ENCODE results near the gene POU3F1.

POU3F1 gene

GRCh38 chr1:38046333-38046883 lies at the start of gene POU3F1:
POU3F1 (minus strand) TSS chr1:38046793; CDS start chr1:38046743, 50 bp downstream.
- no peak for DNase-seq (ENCODE audit: low read depth)
- TF ChIP-seq, protein P1, sequence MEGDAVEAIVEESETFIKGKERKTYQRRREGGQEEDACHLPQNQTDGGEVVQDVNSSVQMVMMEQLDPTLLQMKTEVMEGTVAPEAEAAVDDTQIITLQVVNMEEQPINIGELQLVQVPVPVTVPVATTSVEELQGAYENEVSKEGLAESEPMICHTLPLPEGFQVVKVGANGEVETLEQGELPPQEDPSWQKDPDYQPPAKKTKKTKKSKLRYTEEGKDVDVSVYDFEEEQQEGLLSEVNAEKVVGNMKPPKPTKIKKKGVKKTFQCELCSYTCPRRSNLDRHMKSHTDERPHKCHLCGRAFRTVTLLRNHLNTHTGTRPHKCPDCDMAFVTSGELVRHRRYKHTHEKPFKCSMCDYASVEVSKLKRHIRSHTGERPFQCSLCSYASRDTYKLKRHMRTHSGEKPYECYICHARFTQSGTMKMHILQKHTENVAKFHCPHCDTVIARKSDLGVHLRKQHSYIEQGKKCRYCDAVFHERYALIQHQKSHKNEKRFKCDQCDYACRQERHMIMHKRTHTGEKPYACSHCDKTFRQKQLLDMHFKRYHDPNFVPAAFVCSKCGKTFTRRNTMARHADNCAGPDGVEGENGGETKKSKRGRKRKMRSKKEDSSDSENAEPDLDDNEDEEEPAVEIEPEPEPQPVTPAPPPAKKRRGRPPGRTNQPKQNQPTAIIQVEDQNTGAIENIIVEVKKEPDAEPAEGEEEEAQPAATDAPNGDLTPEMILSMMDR (conservative IDR thresholded peaks at IDR 0.05; ENCODE audit: low read length) = no peak
- H3K4me3 ChIP-seq (ENCODE audit: low read length) = peak within 1 kb of the TSS; percentile 53

GRCh38 chr1:38095454-38095931 lies 48.9 kb upstream of the POU3F1 start:
- DNase-seq (ENCODE audit: low read depth) = no peak
- H3K4me3 ChIP-seq (ENCODE audit: low read length) = no peak overlapping the region
- TF ChIP-seq, protein P1 (conservative IDR thresholded peaks at IDR 0.05; ENCODE audit: low read length) = no peak

DNA sequence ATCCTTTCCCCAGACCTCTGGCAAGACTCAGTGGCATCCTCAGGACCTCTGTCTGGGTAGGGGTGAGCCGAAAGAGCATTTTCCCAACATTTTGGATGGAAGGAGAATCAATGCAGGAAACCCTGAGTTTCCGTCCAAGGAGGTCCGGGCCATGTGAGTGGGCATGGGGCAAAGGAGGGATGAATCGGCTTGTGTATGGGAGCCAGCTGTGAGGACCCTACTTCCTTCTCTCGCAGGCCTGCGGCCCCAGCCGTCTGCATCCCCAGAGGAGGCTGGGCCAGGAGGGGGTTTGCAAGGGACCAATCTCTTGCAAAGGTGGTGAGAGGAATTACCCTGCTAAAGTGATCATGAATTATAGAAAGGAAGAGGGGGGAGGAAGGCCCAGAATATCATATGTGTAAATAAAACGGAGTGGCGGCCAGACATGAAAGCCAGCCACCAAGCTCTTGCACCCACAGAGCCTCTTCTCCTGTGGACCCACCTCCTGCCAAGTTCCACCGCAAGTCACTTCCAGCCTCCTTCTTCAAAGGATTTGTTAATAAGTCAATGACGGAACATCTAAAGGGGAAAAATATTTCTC lies 48.2 kb upstream of the POU3F1 start:
- TF ChIP-seq, protein P1 (conservative IDR thresholded peaks at IDR 0.05; ENCODE audit: low read length) = no peak
- no peak overlapping the region for H3K4me3 ChIP-seq (ENCODE audit: low read length)
- DNase-seq (ENCODE audit: low read depth) = no peak

GRCh38 chr1:38093569-38094520 lies 47.3 kb upstream of the POU3F1 start:
- no peak overlapping the region for H3K4me3 ChIP-seq (ENCODE audit: low read length)
- DNase-seq (ENCODE audit: low read depth) = no peak
- TF ChIP-seq, protein P1 (conservative IDR thresholded peaks at IDR 0.05; ENCODE audit: low read length) = no peak

DNA sequence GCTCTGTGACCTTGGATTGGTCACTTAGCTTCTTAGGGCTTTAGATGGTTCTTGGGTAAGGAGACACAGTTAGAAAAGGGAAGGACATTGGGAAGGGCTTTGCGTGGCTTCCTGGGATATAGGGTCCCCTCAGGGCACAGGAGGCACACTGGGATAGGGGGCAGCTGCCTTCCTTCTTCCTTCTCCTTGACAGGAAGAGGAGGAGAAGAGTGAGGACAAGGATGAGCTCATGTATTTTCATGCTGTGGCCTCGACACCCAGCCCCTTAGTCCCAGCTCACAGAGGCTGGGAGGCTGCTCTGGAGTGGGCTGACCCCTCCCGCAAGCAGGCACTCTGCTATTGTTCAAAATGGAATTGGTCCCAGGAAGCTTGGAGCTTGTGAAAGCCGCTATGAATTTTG lies 45.7 kb upstream of the POU3F1 start:
- DNase-seq (ENCODE audit: low read depth) = no peak
- H3K4me3 ChIP-seq (ENCODE audit: low read length) = no peak overlapping the region
- TF ChIP-seq, protein P1 (conservative IDR thresholded peaks at IDR 0.05; ENCODE audit: low read length) = no peak

- TF ChIP-seq, protein P1 (conservative IDR thresholded peaks at IDR 0.05; ENCODE audit: low read length) = no peak
- DNase-seq (ENCODE audit: low read depth) = no peak
- no peak overlapping the region for H3K4me3 ChIP-seq (ENCODE audit: low read length)
Measured at GRCh38 chr1:38090796-38091195, 44.2 kb upstream of the POU3F1 start.

Data from AG10803 (cell line).